NCI-H2029 (cell line): ENCODE measurements around the gene PYGM.

Source experiments
- DNase-seq: peaks from one replicate; lab custom pipeline; 2025; lab: John Stamatoyannopoulos, UW

PYGM gene

DNA sequence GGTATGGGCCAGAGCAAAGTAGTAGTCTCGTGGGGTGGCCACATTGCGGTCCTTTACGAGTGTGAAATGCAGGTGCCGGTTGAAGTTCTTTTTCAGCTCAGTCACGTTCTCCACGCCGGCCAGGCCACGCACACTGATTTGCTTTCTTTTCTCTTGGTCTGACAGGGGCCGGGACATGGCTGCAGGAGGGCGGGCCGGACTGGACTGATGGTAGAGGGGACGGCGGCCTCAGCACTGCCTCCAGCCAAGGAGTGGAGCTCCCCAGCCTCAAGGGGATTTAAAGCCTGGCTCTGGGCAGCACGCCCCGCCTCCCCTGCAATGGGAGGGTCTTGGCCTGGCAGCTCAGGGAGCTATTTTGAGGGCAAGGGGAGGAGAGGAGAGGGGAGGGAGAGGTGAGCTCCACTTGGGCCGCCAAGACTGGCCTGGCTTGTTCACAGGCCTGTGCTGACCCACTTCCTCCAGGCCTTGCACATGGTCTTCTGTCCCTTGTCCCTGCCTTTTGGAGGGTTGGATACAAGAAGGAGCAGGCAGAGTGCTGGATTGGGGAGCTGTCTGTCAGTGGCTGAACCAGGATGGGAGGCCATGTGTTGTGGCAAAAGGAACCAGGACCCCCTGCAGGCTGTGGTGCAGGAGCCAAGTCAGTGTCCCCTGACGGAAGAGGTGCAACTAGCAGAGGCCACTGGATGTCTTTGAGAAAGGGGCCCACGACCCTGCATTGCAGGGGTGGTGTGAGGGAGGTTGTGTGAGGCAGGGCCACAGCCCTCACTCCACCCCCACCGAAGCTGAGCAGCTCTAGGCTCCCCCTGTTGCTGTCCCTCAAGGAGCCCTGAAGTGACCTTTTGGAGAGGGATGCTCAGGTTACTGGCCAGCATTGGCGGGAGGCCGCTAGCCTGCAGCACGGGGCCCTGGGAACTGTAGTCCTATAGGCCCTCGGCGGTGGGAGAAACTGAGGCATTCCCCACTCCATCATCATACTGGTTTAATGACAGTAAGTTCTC lies at the start of gene PYGM:
Gene PYGM (minus strand): TSS at position 253 of the 998 bp plus-strand sequence. CDS start 76 bp downstream, at position 177.
- DNase-seq, result no peak

DNA sequence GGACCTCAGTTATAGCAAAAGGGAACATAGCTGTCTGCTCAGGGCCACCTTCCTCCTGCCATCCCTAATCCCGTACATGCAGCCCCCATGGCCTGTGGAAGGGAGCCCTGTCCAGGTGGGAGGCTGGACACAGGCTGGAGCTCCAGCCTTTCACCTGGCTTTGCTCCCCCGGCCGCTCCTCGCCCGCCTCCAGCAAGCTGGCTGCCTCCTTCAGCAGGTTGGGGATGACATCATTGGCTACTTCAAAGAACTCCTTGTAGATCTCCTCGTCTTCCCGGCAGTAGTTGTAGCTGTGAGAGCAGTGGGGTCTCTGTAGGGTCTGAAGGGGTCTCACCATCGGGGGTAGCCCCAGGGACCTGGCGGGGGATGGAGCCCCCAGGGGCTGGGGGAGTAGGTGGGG lies 45.7 kb upstream of the PYGM start:
- no peak for DNase-seq

- no peak for DNase-seq
These were observed 44.8 kb upstream of the PYGM start for GRCh38 chr11:64804346-64805210.

GRCh38 chr11:64803846-64804345 lies 44.1 kb upstream of the PYGM start:
- no peak for DNase-seq

DNA sequence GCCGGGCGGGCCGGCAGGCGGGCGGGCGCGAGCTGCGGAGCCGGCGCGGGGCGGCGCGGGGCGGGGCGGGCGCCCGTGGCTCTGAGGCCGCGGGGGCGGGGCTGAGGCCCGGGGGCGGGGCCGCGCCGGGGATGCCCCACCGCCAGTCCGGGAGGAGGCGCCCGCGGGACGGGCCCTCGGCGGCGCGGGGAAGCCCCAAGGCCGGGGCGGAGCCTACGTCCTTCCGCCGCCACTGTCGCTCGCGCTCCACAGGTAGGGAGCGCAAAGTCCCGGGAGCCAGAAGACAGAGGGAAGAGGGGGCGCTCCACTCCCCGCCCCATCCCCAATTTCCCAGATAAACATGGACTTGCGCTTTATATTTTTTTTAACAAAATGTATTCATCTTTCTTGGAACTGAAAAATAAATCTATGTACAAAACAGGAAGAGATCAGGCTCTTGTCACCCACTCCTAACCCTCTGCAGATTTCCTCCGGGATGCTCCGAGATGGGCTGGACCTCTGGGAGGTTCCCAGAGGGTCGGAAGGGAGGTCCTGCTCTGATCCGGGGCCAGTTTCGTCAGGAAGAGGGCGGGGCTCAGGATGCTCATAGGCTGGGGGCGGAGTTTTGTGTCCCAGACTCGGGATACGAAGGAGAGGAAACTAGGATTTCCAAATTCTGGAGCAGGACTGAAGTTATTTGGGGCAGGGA lies 43.5 kb upstream of the PYGM start, which contains the start of gene MAP4K2:
Gene MAP4K2 (minus strand): TSS at position 57 of the 688 bp plus-strand sequence. CDS start 65 bp downstream, outside the sequence.
- peak; percentile 82 for DNase-seq

DNA sequence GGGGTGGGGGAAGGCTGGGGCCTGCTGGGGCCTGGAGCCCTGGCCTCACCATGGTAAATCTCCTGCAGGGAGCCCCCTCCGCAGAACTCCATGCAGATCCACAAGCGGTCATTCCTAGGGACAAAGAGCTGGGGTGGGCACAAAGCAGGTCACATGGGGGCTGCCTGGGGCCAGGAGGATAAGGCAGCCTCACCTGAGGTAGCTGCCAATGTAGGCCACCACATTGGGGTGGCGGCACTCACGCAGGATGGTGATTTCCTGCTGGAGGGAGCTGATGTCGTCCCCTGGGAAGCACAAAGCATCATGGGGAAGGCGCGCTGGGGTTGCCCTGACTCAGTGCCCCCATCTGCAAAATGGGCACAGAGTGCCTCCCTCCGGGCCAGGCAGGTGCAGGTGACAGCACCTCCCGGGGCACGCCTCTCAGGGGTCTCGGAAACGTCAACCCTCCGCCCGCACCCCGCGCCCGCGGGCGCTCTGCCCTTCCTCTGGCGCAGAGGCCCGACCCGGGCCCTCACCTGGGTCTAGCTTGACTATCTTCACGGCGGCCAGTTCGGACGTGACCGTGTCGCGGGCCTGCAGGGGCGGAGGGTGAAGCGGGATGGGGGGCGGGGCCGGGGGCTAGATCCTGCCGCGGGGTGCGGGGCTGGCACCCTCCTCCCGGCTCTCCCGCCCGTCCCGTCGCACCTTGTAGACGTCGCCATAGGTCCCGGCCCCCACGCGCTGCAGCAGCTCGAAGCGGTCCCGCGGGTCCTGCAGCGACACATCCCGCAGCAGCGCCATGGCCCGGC lies 42.8 kb upstream of the PYGM start:
- DNase-seq, result no peak

DNA sequence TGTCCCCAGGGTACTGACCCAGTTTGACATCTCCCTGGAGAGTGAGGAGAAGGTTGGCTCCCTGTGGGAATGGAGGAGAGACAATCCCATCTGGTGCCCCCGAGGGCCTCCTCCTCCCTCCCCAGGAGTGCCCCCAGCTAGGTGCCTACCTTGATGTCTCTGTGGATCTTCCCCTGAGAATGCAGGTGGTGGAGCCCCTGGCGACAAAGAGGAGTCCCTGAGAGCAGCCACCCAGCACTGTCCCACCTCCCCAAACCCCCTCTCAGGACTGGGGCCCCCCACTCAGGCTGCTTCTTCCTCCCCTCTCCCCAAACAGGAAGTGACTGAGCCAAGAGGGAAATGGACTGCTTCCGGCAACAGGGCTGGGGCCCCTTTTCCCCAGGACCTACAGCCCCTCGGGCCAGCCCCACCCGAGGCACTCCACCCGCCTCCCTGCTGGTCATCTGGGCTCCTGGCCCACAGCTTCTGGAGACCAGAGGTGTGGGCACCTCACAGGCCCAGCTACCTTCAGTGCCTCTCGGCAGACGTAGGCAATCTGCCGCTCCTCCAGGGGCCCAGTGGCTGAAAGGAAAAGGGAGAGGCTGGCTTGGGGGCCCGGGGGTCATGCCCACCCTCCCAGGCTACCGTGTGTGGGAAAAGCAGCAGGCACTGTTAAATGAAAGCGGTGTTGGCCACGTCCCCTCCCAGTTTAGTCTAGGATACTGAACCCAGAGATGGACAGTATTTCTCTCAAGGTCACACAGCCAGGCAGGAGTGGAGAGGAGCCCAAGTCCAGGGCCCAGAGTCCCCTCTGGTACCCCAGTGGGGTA lies 42.0 kb upstream of the PYGM start:
- DNase-seq, result no peak

DNA sequence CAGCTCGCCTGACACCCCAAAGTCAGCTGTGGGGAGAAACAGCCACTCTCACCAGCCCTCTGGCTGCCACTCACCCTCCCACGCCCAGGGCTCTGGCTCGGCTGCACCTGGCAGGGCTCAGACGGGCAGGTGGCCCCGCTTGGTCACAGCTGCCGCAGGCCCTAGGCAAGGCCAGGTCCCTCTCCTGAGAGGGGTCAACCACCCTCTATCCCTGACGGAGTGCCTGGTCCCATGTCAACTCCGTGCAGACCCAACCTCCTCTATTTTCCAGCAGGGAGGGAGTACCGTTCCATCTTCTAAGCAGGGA lies 41.3 kb upstream of the PYGM start:
- no peak for DNase-seq

GRCh38 chr11:64800303-64801157 lies 40.8 kb upstream of the PYGM start:
- DNase-seq, result no peak

- no peak for DNase-seq
These were observed 40.0 kb upstream of the PYGM start for GRCh38 chr11:64799623-64800302.

DNA sequence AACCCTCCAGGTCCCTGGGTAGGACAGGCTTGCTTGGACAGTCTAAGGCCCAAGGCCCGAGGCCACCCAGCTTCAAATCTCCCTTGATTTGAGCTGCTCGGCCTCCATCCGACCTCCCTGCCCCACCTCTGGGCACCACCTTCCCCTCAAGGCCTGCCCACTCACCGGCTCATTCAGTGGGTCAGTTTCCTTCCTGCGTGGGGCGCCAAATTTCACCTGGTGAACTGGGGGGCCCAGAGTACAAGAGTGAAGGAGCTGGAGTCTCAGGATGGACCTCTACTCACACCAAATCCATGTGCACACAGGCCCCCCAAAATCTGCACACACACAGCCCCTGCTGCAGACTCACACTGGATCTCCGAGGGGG lies 39.5 kb upstream of the PYGM start:
- no peak for DNase-seq

DNA sequence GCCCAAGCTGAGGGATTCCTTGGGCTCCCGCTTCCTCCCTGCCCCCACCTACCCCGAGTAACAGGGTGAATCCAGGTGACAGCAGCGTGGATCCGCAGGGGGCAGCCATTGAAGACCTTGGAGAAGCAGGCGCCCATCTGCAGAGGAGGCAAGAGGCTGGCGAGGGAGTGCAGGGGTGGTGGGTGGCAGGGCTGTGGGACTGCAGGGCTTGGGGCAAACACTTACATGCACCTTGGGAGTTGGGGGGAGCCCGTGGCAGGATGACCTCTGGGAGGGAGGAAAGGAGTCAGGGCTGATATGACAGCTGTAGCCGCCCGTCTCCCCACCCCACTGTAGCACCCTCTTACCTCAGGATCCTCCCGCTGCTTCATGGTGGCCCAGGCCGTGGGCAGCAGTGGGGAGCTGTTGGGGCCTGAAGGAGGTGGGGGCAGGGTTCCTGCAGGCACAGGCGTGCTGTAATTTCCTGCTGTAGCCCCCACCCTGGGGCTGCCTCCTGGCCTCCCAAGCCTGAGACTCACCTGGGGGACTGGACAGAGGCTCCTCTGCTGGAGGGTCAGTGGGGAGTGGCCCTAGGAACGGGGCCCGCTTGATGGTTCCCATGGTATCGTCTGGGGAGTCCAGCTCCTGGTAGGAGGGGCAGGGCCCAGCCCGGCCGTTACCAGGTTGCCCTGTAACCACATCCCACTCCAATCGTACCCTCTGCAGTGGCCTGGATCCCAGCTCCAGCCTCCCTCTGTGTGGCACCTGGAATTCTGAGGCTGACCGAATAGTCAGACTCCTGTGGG lies 37.2 kb upstream of the PYGM start:
- DNase-seq, result no peak

DNA sequence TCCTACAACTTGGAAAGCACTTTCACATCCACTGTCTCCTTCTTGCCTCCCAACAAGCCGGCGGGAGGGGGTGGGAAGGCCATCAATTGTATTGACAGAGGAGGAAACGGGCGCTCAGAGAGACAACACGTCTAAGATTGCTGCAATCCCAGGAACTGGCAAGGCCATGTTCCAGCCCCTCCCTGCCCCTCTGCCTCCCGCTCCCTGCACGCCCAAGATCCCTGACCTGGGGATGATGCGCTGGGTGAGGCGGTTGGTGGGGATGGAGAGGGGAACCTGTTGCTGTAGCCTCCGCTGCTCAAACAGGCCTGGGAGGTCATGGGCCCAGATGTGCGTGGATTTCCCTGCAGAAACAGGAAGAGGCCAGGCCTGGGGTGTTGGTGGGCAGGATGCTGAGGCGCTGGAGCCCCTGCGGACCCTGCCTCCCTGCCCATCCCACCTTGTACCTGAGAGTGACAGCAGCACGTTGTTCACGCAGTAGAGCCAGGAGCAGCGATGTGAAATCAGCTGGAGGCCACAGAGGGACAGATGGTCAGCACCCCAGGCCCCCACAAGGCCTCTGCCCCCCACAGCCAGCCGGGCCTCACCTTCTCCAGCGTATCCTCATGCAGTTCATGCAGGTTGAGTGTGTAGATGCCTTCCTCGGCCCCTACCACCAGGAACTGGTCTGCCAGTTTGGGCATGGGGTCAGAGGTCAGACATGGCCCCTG lies 36.4 kb upstream of the PYGM start:
- DNase-seq, result no peak

DNA sequence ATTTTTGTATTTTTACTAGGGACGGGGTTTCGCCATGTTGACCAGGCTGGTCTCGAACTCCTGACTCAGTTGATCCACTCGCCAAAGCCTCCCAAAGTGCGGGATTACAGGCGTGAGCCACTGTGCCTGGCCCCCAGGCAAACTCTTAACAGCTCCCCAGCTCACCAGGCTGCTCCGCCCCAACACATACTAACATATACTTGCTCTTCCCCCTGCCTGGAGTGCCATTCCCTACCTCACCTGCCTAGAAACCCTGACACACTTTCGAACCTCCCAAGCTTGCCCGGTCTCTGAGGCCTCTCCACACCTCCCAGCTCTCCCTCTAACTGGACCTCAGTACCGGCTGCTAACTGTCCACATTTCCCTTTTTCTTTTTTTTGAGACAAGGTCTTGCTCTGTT lies 34.8 kb upstream of the PYGM start:
- no peak for DNase-seq

DNA sequence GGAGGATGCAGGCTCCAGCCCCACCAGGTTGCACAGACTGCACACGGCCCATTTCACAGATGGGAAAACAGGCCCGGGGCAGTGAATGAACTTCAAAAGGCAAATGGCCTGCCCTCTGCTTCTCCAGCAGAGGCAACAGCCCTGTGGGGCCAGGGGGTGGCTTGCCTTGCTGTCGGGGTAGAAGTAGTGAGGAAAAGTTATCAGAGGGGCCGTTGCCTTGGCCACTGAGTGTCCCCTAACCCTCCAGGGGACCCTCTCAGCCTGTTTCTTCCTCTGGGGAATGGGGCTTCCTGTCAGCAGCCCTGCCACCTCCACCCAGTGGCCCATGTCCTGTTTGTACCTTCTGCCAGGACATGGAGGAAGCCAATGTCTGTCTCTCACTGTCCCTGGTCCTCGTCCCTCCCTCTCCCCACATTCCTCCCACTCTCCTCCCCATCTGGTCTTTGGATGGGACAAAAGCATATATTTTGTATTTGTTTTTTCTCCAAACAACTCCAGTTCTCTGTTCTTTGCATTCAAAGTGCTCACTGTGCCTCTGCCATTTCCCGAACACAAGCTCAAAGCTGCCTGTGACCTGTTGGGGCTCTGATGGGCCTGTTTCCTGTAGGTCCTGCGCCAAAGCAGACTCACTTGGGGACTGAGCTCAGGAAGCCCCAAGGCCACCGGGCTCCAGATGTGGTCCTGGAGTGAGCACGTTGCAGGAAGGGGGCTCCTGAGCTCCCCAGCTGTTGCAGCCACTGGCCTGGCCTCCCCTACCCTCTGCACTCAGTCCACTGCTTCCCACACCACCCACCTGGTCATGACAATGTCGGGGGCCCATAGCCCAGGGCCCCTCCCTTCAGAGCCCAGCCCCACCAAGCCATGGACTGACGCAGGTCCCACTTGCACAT lies 33.7 kb upstream of the PYGM start:
- no peak for DNase-seq

- DNase-seq, result no peak
These were observed 32.7 kb upstream of the PYGM start for GRCh38 chr11:64792482-64792881.
